Endothelial cell of umbilical vein (primary cell): ENCODE results near the gene C5orf58.

Experiments used
- EZH2 ChIP-seq: IDR thresholded peaks from 2 replicates; pipeline ENCODE4 v1.6.1; 2012; ENCODE audit warnings: borderline replicate concordance, low read depth, mild to moderate bottlenecking, moderate library complexity, low read length, inconsistent platforms; ENCODE audit not compliant: severe bottlenecking
- FOS ChIP-seq: IDR thresholded peaks from 2 replicates; pipeline ENCODE4 v1.6.1; 2011; ENCODE audit warnings: mild to moderate bottlenecking, low read length, moderate library complexity, borderline replicate concordance; ENCODE audit not compliant: insufficient read depth
- JUN ChIP-seq: IDR thresholded peaks from 2 replicates; pipeline ENCODE4 v1.6.1; 2011; ENCODE audit warnings: borderline replicate concordance, low read depth; ENCODE audit not compliant: insufficient read length, insufficient read depth
- MYC ChIP-seq: IDR thresholded peaks from one replicate; pipeline ENCODE4 v1.6.1; 2011; ENCODE audit warnings: mild to moderate bottlenecking, low read depth, low read length
- POLR2A ChIP-seq: IDR thresholded peaks from 2 replicates; pipeline ENCODE4 v1.6.1; 2012; ENCODE audit warnings: low read depth, mild to moderate bottlenecking, control low read depth, low read length
- POLR2AphosphoS5 ChIP-seq: IDR thresholded peaks from 2 replicates; pipeline ENCODE4 v1.6.1; 2012; ENCODE audit warnings: low read depth, mild to moderate bottlenecking, control low read depth, low read length, moderate library complexity; ENCODE audit not compliant: insufficient read depth
- TF ChIP-seq, protein P1 (sequence below), 2 donors: IDR thresholded peaks; 1 replicate in 1 of 2; 2 replicates in 1 of 2; pipeline ENCODE4 v1.5.1; 2011; ENCODE audit warnings: low read length in 2 of 2, mild to moderate bottlenecking in 2 of 2, moderate library complexity in 2 of 2, control low read depth in 1 of 2, inconsistent platforms in 1 of 2, low read depth in 1 of 2; ENCODE audit not compliant: insufficient read depth in 1 of 2; ENCODE audit errors: extremely low read depth in 1 of 2
- TF ChIP-seq, protein P2 (sequence below): IDR thresholded peaks from 2 replicates; pipeline ENCODE4 v1.6.1; 2011; ENCODE audit not compliant: insufficient read depth, insufficient read length

DNA sequence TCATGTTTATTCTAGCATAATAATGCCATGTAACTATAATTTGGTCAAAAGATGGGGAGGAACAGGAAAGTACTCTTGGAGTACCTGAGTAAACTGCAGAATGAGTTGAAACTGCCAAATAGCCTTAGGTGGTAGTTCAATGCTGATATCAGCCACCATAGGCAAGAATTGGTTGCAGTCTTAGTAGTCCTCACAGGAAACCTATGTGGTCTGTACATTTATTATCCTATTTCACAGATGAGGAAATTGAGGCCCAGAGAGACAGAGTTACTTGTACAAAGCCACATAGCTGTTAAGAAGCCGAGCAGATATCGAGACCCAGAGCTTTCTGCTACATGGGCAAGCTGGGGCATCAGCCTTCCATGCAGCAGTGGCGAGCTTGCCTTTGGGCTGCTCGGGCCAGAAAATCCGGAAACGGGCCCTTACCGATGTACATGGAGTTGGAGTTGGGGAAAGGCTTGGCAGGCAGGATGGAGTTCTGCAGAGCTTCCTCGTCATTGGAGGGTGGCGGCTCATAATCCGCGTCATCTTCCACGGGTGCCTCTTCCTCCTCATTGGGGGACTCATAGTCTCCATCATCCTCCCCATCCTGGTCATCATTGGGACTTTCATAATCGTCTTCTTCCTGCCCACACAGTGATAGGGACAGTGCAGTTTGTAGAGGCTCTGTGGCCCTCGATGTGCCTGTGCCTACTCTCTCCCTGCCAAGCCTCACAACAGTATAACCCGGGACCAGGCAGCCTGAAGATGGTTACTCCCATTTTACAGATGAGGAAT lies 37.7 kb downstream of the C5orf58 start:
- TF ChIP-seq, protein P1, sequence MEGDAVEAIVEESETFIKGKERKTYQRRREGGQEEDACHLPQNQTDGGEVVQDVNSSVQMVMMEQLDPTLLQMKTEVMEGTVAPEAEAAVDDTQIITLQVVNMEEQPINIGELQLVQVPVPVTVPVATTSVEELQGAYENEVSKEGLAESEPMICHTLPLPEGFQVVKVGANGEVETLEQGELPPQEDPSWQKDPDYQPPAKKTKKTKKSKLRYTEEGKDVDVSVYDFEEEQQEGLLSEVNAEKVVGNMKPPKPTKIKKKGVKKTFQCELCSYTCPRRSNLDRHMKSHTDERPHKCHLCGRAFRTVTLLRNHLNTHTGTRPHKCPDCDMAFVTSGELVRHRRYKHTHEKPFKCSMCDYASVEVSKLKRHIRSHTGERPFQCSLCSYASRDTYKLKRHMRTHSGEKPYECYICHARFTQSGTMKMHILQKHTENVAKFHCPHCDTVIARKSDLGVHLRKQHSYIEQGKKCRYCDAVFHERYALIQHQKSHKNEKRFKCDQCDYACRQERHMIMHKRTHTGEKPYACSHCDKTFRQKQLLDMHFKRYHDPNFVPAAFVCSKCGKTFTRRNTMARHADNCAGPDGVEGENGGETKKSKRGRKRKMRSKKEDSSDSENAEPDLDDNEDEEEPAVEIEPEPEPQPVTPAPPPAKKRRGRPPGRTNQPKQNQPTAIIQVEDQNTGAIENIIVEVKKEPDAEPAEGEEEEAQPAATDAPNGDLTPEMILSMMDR (IDR thresholded peaks at IDR 0.05; ENCODE audit: extremely low read depth in 1 of 2, insufficient read depth in 1 of 2, low read depth in 1 of 2, low read length in 2 of 2): no peak
- TF ChIP-seq FOS: no peak
- no peak for TF ChIP-seq POLR2A
- TF ChIP-seq JUN: no peak
- TF ChIP-seq EZH2: no peak
- no peak for TF ChIP-seq POLR2AphosphoS5
- TF ChIP-seq, protein P2, sequence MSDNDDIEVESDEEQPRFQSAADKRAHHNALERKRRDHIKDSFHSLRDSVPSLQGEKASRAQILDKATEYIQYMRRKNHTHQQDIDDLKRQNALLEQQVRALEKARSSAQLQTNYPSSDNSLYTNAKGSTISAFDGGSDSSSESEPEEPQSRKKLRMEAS: no peak
- no peak for TF ChIP-seq MYC
